NT2/D1 (cell line): ENCODE data around the gene SCN3B.
"Not testable (repeated sequence)": the region's sequence is repeated elsewhere in the genome, so short reads cannot be mapped to it uniquely, and the experiment has no call there.

Experiments used
- DNase-seq: peaks from one replicate; pipeline ENCODE4 v3.0.0-alpha.2; 2011; ENCODE audit warnings: low read depth, low spot score
- H3K27me3 ChIP-seq: 2 replicates; pipeline ENCODE4 v1.6.0; 2011; ENCODE audit warnings: mild to moderate bottlenecking; ENCODE audit not compliant: insufficient read length, insufficient read depth
- H3K36me3 ChIP-seq: 2 replicates; pipeline ENCODE4 v1.6.1; 2011; ENCODE audit warnings: mild to moderate bottlenecking, low read length, mixed read lengths; ENCODE audit not compliant: insufficient read depth, insufficient read length
- H3K4me1 ChIP-seq: 2 replicates; pipeline ENCODE4 v1.5.1; 2011; ENCODE audit not compliant: insufficient read depth, insufficient read length
- H3K4me3 ChIP-seq: 2 replicates; pipeline ENCODE4 v1.5.1; 2011; ENCODE audit warnings: low read depth; ENCODE audit not compliant: insufficient read length
- H3K9ac ChIP-seq: 2 replicates; pipeline ENCODE4 v1.6.0; 2011; ENCODE audit warnings: low read depth; ENCODE audit not compliant: insufficient read length
- H3K9me3 ChIP-seq: 2 replicates; pipeline ENCODE4 v1.5.1; 2011; ENCODE audit warnings: mild to moderate bottlenecking, low read length; ENCODE audit not compliant: insufficient read depth
- SUZ12 ChIP-seq: IDR thresholded peaks from 2 replicates; pipeline ENCODE4 v1.6.1; 2011; ENCODE audit not compliant: insufficient read length, insufficient read depth; ENCODE audit errors: extremely low read depth
- YY1 ChIP-seq: IDR thresholded peaks from 2 replicates; pipeline ENCODE4 v1.6.1; 2011; ENCODE audit not compliant: insufficient read length, insufficient read depth
- ZNF274 ChIP-seq: IDR thresholded peaks from 2 replicates; pipeline ENCODE4 v1.6.1; 2011; ENCODE audit warnings: mild to moderate bottlenecking, low read depth, low read length

The SCN3B gene

DNA sequence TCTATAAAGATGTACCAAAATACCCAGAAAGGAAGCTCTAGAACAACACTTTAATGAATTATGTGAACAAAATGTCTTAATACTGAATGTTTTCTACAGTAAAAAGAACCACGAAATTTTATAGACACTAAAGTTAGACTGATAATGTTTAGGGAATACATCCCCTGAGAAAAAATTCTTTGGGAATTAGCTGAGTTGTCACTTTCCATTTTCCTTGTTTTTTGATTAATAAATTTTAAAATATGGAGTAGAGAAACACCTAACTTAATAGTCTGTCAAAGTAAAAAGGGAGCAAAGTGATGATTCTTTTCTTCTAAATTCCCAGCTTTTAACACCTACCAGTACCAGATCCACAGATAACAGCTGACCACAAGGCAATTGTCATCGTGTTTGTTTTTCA lies 23.1 kb upstream of the SCN3B start:
- Histone ChIP-seq H3K36me3 (no peaks in the 10 kb centered on the region), H3K27me3 (no peaks in the 10 kb centered on the region), H3K9ac (no peak overlapping the region), H3K4me1 (no peaks in the 10 kb centered on the region), H3K9me3 (no peaks in the 10 kb centered on the region), H3K4me3 (no peak overlapping the region)
- TF ChIP-seq ZNF274 (no peak), SUZ12 (no peak), YY1 (no peak)
- DNase-seq = no peak

DNA sequence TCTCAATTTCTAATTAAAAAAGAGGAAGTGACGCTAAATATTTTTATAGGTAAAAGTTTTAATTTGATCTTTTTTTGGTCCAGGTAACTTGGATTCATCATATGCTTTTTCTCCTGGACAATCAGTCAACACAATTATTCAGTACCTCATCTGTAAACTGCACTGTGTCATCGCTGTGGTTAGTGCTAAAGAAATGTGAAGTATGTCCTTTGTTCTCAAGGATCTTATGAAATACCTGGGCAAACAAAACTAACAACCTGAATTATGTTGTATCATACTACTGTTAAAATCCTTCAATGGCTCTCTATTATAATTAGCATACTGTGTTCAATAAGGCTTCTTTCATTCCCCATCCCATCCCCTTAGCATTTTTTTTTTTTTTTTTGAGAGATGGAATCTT lies 19.9 kb upstream of the SCN3B start:
- no peak for TF ChIP-seq ZNF274
- no peak for TF ChIP-seq YY1
- no peak for TF ChIP-seq SUZ12
- Histone ChIP-seq H3K9ac (no peak overlapping the region), H3K36me3 (no peaks in the 10 kb centered on the region), H3K4me1 (peaks cover 2% of the 10 kb centered on the region), H3K4me3 (no peak overlapping the region), H3K27me3 (no peaks in the 10 kb centered on the region), H3K9me3 (no peaks in the 10 kb centered on the region)
- no peak for DNase-seq

DNA sequence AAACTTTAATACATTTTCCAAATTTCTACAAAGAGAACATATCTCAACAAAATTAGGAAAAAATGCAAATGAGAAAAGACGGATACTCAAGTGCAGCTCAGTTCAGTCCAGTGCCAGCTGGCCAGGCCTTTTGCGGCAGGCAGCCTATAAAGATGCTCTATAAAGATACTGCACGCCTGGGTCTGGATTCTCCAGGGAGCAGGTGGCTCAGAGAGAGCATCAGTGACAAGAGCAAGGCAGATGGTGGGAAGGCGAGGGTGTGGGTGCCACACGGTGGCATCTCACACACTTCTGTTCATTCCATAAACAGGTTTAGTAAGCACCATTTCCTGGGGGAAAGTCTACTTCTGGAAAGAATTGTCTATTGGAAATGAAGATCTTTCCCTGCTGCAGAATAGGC lies 18.1 kb upstream of the SCN3B start:
- Histone ChIP-seq H3K9me3 (no peaks in the 10 kb centered on the region; the same call in 1 of the 2 replicates), H3K36me3 (no peaks in the 10 kb centered on the region), H3K27me3 (no peaks in the 10 kb centered on the region), H3K4me3 (no peak overlapping the region), H3K4me1 (peaks cover 2% of the 10 kb centered on the region), H3K9ac (no peak overlapping the region)
- DNase-seq = no peak
- TF ChIP-seq SUZ12 (no peak), YY1 (no peak)

DNA sequence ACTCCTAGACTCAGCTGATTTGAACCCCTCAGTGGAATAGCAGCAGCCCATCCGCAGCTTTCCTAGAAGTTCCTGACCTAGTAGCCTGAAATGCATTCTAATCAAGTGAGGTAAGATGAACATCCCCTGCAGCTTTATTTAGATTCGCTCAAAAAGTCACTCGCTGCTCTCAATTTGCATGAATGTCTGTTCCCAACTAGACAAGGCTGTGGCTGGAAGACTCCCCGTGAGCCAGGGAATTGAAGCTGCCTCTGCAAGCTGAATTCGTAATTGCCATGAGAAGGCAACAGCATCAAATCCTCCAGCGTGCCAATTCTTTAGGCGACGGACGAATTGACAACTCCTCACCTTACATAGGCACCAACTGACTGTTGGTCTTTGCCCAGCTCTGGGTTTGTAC lies 17.1 kb upstream of the SCN3B start:
- peaks cover 2% of the 10 kb centered on the region for H3K4me1 ChIP-seq
- no peaks in the 10 kb centered on the region; the same call in 1 of the 2 replicates for H3K9me3 ChIP-seq

DNA sequence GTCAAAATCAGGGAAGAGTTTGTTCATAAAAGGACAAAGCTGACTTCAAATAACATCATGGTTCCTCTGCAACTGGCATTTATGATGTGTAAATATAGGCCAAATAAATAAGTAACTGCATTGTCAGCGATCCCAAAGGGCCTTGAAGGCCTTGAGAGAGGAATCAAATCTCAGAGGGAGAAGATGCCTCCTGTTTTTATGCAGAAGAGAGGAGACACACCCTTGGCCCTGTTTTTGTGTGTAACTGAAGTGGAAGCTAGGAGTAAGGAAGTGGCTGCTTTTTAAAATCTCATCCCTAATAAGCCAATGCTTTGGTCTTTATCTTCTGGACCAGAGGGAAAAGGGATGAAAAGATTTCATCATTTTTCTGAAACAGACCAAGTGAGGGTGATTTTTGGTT lies 15.7 kb upstream of the SCN3B start:
- Histone ChIP-seq H3K4me3 (no peak overlapping the region), H3K9ac (no peak overlapping the region), H3K9me3 (no peaks in the 10 kb centered on the region; the same call in 1 of the 2 replicates), H3K4me1 (peaks cover 2% of the 10 kb centered on the region), H3K36me3 (no peaks in the 10 kb centered on the region), H3K27me3 (no peaks in the 10 kb centered on the region)
- DNase-seq = no peak
- no peak for TF ChIP-seq YY1
- no peak for TF ChIP-seq SUZ12
- TF ChIP-seq ZNF274 = no peak

More for the DNA sequence above, 17.1 kb upstream of the SCN3B start:
- H3K9ac ChIP-seq = peak overlapping the region; percentile 4
- no peak overlapping the region for H3K4me3 ChIP-seq
- no peak for TF ChIP-seq SUZ12
- no peak for TF ChIP-seq YY1
- TF ChIP-seq ZNF274 = no peak
- peak; percentile 36 for DNase-seq
- H3K27me3 ChIP-seq = no peaks in the 10 kb centered on the region
- no peaks in the 10 kb centered on the region for H3K36me3 ChIP-seq

DNA sequence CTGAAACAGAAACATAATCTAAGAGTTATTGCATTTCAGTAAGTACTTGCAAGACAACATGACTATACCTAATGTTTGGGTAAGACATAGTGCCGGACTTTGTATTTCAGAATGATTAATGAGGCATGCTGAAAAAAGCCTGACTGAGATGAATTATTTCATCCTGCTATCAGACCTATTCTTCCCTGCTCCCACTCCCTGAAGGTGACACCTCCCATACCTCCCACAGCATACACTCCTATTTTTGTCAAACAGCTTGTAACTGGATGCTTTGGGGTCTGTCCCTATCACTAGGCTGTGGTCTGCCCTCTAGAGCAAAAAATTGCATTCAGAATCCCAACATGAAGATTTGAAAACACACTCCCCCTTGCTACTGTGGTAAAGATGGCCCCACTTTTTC lies 10.9 kb upstream of the SCN3B start:
- Histone ChIP-seq H3K27me3 (no peaks in the 10 kb centered on the region), H3K9ac (no peak overlapping the region), H3K36me3 (no peaks in the 10 kb centered on the region), H3K9me3 (no peaks in the 10 kb centered on the region; the same call in 1 of the 2 replicates), H3K4me3 (no peak overlapping the region), H3K4me1 (no peaks in the 10 kb centered on the region)
- TF ChIP-seq YY1 (no peak), ZNF274 (no peak), SUZ12 (no peak)
- DNase-seq = no peak

DNA sequence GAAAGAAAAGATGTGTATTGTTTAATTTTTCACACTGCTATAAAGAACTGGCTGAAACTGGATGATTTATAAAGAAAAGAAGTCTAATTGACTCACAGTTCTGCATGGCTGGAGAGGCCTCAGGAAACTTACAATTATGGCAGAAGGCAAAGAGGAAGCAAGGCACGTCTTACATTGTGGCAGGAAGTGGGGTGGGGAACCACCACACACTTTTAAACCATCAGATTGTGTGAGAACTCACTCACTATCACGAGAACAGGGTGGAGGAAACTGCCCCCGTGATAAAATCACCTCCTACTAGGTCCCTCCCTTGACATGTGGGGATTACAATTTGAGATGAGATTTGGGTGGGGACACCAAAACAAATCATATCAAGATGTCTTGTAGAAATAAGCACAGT lies 5.5 kb upstream of the SCN3B start:
- not testable (repeated sequence) for H3K4me1 ChIP-seq, H3K9ac ChIP-seq, H3K36me3 ChIP-seq, DNase-seq, H3K4me3 ChIP-seq, H3K9me3 ChIP-seq
- H3K27me3 ChIP-seq = peaks cover 14% of the 10 kb centered on the region

DNA sequence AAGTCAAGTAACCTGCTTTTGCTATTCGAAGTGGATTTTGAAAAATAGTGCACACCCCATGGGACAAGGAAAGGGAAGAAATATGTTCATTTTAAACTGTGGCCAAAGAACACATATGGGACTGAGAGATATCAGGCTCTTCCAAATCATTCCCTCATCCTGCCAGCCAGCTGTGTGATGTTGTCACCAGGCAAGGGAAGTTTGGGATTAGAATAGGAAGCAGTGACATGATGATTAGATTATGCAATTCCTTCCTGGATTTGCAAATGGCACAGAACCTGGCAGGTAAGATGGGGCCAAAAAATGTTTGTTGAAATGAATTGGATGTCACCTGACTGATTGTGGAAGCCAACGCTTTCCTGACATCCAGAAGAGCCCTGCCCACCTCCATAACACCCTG lies 4.9 kb upstream of the SCN3B start:
- no peaks in the 10 kb centered on the region for H3K9me3 ChIP-seq
- H3K9ac ChIP-seq = no peak overlapping the region
- TF ChIP-seq SUZ12 (no peak), YY1 (no peak), ZNF274 (no peak)
- H3K27me3 ChIP-seq = peaks cover 15% of the 10 kb centered on the region
- DNase-seq = no peak
- H3K4me1 ChIP-seq = no peaks in the 10 kb centered on the region
- H3K4me3 ChIP-seq = no peak overlapping the region
- H3K36me3 ChIP-seq = no peaks in the 10 kb centered on the region
